NCI-H2196 treated with DMSO at 0.1 percent for 48 hours (cell line): ENCODE data around the gene MAG.

Source experiments
- DNase-seq: peaks from one replicate; lab custom pipeline; 2025; ENCODE audit not compliant: unreplicated experiment; lab: John Stamatoyannopoulos, UW

Gene MAG, protein sequence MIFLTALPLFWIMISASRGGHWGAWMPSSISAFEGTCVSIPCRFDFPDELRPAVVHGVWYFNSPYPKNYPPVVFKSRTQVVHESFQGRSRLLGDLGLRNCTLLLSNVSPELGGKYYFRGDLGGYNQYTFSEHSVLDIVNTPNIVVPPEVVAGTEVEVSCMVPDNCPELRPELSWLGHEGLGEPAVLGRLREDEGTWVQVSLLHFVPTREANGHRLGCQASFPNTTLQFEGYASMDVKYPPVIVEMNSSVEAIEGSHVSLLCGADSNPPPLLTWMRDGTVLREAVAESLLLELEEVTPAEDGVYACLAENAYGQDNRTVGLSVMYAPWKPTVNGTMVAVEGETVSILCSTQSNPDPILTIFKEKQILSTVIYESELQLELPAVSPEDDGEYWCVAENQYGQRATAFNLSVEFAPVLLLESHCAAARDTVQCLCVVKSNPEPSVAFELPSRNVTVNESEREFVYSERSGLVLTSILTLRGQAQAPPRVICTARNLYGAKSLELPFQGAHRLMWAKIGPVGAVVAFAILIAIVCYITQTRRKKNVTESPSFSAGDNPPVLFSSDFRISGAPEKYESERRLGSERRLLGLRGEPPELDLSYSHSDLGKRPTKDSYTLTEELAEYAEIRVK

DNA sequence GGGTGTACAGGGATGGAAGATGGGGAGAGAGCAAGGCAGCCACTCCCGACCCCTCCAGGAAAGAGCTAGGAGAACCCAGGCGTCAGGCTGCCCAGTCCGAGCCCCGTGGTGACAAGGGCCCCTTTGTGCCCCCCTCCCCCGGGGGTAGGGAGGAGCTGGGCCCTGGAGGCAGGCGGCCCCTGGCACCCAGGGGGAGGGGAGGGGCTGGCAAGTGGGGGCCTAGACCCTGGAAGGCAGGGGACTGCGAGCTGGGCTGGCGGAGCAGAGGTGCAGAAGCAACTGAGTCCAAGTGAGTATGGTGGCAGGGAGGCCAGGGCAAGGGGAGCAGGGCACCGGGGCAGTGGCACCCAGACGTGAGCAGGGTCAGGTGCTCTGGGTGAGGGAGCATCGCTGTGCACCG, at the start of gene MAG:
Gene MAG, plus strand, starts transcription at position 246 of the 400 bp plus-strand sequence. CDS start 3,248 bp downstream, outside the sequence.
- DNase-seq: no peak

DNA sequence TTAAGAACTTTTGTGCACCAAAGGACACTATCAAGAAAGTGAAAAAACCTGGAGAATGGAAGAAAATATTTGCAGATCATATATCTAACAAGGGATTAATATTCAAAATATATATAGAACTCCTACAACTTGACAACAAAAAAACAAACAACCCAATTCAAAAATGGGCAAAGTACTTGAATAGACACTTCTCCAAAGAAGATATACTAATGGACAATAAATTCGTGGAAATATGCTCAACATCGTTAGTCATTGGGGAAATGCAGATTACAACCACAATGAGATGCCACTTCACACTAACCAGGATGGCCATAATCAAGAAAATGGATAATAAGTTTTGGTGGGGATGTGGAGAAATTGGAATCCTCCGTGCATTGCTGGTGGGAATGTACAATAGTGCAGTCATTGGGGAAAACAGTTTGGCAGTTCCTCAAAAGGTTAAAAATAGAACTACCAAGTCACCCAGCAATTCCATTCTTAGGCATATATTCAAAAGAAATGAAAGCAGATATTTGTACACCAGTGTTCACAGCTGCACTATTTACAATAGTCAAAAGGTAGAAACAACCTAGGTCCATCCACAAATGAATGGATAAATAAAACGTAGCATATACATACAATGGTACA, 45.4 kb upstream of the MAG start:
- DNase-seq: no peak

DNA sequence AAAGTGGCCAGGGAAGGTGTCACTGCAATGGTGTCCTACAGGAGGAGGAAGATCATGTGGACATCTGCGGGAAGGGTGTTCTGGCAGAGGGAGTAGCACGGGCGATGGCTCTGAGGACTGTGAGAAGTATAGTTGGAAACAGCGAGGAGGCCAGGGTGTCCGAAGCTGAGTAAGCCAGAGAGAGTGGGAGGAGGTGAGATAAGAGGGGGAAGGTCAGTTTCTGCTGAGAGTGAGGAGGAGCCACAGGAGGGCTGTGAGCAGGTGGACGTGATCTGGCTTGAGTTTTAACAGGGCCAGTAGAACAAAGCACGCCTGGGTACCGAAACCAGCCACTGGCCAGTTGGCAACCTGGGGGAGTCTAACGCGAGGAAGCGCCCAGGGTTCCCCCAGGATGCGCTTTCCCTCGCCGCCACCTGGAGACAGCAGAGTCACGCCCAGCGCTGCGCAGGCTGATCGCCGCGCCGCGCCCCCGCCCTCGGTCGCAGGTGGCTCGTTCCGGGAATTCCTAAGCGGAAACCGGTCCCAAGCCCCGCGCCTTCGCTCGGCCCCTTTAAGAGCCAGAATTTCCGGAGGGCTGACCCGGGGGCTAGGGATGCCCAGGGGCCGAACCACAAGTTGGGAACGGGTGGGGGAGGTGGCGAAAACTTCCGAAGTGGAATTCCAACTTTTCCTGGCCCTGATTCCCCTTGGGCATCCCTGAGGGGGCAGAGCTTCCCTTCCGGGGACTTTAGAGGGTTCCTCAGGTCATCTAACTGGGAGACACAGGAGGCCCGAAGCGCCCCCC, 44.2 kb upstream of the MAG start:
- peak; percentile 89 for DNase-seq

DNA sequence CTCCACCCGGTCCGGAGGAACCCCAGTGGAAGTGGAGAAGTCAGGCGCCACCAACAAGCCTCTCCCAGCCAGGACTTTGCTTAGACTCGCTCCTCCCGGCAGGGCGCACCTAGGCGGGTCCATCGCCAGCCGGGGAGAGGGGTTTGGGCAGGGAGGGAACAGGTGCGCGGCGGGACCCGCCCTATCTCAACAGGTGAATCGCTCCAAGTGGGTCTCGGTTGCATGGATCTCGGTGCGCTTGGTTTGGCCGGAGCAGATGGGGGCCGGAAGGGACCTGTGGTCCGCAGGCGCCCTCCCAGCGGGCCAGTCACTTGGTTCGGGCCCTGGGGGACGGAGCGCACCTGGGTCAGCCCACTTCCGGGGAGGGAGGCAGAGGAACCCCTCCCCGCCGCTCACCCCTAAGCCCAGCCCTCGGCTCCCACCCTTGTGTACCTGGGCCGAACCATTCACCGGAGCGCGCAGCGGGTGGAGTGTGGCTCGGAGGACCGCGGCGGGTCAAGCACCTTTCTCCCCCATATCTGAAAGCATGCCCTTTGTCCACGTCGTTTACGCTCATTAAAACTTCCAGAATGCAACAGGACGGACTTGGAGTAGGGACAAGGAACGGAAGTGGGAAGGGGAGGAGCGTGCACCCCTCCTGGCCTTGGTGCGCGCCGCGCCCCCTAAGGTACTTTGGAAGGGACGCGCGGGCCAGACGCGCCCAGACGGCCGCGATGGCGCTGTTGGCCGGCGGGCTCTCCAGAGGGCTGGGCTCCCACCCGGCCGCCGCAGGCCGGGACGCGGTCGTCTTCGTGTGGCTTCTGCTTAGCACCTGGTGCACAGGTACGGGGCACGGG, 43.4 kb upstream of the MAG start, which contains the start of gene LSR:
Gene LSR, plus strand, starts transcription at position 693 of the 836 bp plus-strand sequence. Its CDS starts 21 bp downstream, at position 714.
- peak; percentile 96 for DNase-seq

DNA sequence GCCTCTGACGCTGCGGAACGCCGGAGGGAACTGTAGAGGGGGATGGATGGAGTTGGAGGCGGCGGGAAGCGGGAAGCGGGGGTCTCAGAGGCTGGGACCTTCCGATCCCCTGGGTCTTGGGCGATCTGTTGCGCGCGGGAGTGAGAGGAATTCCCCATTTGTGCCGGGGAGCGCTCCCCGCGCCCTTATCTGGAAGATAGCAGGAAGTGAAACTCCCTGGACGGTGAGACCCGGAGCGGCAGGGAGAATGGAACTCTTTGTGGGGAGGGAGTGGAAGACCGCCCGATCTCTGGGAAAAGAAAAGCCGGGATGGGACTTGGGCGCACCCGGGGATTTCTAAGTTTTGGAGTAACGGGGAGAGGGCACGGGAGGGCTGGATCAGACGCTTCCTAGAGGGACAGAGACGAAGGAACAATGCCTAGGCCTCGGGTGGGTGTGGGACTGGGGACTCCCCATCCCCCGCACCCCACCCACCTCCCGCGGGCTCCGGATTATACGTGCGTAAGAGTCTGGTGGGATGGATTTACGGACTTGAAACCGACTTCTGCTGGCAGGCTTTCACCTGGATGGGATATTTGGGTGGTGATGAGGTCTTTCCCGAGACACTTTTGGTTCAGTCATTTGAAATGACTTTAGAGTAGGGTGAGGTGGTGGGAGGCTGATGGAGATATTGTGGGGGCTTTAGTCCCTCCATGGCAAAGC, 42.7 kb upstream of the MAG start:
- no peak for DNase-seq

DNA sequence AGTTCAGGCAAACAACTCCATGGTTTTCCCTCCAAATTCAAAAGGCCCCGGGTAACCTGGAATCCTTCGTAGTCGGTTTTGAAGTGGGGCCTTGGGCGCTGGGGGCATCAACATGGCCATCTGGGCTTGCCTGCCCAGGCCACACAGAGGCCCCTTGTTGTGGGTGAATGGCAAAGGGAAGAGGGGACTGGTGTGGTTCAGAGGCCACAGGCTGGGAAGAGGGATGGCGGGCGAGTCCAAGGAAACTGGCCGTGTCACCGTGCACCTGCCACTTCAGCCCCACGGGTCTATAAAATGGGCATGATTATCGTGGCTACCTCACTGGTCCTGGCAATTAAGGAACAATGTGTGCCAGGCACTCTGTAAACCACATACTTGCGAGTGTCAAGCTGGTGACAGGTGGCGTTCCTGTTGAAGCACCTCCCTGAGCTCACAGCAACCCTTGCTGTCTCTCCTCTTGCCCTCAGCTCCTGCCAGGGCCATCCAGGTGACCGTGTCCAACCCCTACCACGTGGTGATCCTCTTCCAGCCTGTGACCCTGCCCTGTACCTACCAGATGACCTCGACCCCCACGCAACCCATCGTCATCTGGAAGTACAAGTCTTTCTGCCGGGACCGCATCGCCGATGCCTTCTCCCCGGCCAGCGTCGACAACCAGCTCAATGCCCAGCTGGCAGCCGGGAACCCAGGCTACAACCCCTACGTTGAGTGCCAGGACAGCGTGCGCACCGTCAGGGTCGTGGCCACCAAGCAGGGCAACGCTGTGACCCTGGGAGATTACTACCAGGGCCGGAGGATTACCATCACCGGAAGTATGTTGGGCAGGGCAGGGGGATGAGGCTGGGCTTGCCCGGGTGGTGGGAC, 41.9 kb upstream of the MAG start:
- no peak for DNase-seq

DNA sequence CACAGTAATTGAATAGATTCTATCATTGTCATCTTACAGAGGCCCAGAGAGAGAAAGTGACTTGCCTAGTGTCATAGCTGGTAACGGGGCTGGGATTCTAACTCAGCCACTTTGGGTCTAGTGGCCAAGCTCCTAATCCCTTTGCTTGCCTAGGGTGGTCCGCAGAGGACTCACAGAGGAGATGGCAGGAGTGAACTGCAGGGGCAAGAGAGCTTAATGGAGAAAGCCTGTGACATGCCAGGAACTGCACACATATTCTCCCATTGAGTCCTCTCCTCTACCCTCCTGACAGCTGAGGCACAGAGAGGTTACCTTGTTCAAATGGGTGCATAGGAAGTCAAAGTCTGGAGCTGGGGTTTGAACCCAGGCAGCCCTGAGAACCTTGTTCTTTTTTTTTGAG, 40.5 kb upstream of the MAG start:
- no peak for DNase-seq

DNA sequence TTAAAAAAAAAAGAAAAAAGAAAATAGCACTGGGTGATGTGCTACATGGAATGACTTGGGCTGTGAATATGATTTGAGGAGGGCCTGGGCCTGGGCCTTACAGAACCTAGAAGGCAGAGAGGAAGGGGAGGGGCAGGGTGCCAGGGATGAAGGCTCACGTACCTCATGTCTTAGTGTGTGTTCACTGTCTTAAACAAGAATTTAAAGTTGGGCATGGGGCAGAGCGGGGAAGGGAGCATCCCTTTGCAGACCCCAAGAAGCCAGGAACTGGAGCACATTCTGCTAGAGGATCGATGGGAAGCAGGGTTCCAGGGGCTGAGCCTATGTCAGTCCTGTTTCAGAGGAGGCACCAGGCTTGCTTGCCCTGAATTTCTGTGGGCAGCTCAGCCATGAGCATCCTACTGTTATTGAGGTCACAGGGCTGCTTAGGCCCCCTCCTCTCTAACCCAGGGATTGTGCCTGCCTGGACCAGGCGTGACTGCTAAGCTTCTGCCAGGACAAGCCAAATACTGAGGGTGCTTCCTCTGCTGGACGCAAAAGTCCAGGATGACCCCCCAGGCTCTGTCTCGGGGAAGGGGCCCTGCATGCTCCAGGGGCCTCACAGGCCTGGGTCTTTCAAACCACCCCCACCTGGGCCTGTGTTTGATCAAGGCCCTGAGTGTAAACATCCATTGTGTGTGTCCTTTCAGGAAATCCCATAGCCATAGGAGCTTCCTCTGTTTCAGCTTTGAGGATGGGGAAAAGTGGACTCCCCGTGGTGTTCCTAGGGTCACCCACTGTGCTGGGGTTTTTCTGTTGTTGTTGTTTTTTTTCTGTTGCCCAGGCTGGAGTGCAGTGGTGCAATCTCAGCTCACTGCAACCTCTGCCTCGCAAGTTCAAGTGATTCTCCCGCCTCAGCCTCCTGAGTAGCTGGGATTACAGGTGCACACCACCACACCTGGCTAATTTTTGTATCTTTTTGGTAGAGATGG, 38.4 kb upstream of the MAG start:
- no peak for DNase-seq

DNA sequence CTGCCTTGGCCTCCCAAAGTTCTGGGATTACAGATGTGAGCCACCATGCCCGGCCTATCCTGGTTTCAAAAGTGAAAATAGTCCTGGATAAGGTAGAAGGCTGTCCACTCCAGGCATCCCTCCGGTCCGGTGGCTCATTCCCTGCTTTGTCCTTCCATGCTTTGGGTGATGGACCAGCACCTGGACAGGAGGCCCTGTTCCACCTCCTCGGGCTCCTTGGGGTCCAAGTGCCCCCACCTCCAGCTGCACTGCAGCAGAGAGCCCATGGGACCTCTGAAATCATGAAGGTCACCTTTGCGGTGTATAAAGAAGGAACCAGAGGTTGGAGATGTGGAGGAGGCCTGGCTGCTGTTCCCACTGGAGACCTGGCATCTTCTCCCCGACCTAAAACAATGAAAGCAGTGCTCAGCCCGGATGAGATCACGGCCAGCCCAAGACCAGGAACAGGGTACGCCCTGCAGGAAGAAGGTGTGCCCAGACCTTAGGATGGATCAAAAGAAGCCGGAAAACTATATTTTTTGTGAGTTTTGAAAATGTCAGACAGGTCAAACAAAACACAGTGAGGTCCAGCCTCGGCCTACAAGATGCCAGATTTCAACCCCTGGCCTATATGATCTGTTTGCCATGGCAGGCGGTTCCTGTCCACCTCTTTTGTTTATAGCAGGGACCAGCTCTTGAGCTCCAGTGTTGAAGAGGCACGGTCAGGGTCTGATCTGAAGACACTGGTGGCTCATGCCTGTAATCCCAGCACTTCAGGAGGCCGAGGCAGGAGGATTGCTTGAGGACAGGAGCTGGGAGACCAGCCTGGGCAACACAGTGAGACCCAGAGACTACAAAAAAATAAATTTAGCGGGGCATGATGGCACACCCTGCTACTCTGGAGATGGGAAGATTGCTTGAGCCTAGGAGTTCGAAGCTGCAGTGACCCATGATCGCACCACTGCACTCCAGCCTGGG, 37.3 kb upstream of the MAG start:
- no peak for DNase-seq

DNA sequence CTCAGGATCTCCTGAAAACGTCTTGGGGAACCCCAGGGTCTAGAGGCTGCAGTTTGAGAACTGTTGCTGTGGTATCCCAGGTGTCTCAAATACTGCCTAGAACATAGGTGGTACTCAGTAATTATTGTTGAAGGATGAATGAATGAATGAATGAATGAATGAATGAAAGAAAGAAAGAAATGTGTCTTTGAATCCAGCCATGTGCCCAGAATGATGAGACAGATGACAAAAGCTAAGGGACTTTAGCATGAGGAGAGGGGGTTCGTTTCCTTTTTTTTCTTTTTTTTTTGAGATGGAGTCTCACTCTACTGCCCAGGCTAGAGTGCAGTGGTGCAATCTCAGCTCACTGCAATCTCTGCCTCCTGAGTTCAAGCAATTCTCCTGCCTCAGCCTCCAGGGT, 35.4 kb upstream of the MAG start:
- no peak for DNase-seq

DNA sequence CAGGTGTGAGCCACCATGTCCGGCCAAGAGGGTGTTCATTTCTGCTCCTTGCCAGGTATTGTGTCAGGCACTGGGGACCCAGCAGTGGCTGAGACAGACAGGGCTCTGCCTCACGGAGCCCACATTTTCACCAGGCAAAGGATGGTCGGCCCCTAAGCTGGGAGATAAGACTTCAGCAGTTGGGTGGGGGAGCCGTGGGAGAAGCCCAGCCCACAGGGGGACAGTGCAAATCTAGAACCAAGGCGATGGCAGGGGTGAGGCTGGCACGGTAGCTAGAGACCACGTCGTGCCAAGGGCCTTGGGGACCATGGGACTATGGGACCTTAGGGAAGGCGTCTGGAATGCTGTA, 34.9 kb upstream of the MAG start:
- no peak for DNase-seq

DNA sequence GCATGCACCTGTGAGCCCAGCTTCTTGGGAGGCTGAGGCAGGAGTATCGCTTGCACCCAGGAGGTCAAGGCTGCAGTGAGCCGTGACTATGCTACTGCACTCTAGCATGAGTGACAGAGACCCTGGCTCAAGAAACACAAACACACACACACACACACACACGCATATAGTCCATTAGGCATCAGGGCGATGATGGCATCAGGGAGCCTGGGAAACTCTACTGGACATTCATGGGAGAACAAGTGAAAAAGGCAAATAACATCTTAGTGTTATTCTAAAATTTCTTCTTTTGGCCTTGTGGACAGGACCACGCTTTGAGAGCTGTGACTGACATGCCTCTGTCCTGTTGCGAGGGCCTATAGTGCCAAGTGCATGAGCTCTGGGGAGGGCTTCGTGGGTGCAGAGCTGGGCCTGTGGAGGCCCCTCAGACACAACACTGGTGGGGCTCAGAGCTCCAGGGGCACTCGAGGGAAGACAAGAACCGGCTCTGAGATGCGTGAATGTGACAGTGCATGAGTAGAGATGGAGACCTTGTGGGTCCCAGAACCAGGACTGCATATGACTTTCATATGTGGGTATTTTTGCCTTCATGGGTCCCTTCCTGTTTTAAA, 31.2 kb upstream of the MAG start:
- no peak for DNase-seq

DNA sequence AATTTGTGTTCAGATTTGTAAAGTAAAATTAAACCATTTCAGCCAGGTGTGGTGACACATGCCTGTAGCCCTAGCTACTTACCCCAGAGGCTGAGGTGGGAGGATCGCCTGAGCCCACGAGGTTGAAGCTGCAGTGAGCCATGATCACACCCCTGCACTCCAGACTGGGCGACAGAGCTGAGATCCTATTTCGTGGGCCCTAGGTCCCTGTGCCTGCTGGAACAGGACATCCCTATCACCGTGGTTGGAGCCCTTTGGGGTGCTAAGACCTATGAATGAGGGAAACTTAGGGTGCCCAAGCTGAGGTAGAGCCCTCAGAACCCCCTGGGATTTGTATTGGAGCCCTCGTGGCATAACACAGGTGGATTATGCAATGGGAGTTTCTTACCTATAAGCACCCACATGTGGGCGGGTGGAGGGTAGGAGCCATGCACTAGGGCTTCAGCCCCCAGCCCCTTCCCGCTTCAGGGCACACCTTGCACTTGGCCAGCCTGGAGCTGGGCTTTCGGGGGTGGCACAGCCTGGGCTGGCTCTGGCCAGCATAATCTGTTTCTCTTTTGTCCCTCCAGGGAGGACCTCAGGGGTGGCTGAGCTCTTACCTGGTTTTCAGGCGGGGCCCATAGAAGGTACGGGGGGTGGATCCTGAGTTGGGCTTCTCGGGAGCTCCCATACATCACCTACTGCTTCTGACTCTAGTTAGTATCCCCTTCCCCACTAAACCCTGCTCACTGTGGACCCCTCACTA, 30.4 kb upstream of the MAG start:
- DNase-seq: no peak

DNA sequence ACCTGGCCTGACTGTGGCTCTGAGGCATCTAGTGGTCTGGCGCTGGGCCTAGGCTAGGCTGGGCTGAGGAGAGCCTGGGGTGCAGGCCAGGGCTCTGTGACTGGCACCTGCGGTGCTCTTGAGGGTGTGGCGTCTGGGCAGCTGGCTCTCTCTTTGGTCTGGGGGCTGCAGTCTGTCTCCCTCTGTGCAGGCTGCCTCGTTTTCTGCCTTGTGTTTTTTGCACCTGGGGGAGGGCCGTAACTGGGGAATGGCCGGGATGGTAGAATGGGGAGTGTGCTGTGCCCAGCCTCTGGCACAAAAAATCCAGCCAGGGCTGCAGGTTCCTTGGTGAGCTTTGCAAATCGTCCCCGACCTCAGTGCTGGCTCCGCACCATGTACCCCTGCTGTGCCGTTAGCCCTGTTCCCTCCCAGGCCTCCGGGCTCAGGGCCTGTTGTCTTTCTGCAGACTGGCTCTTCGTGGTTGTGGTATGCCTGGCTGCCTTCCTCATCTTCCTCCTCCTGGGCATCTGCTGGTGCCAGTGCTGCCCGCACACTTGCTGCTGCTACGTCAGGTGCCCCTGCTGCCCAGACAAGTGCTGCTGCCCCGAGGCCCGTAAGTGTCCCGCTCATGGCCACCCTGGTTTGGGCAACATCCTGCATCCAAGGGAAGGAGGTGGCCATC, 29.7 kb upstream of the MAG start:
- no peak for DNase-seq
